Right atrium auricular region (tissue), 2 donors: ENCODE results near the gene CGB7. TPM values are rescaled to one million over a fixed set of nuclear protein-coding genes. Genes with fewer than 3 reads are reported as not detected.

Experiments used
- DNase-seq: peaks from one replicate; pipeline ENCODE4 v3.0.0-alpha.2; 2019; ENCODE audit warnings: low spot score
- H3K27ac ChIP-seq, 2 donors: fragments of 200-600 bp; sonication (generic); 1 replicate in 1 of 2; 2 replicates in 1 of 2; pipeline ENCODE4 v1.5.1; 2016 to 2019
- H3K27me3 ChIP-seq, 2 donors: fragments of 200-600 bp; sonication (generic); one replicate each; pipeline versions ENCODE4 v1.5.1 to v1.6.0; 2017 to 2019
- H3K36me3 ChIP-seq: fragments of 200-600 bp; sonication (generic); one replicate; pipeline ENCODE4 v1.5.1; 2016
- H3K4me1 ChIP-seq, 2 donors: fragments of 200-600 bp; sonication (generic); one replicate each; pipeline versions ENCODE4 v1.5.1 to v1.6.0; 2017 to 2019
- H3K4me3 ChIP-seq, 2 donors: fragments of 200-600 bp; sonication (generic); 1 replicate in 1 of 2; 2 replicates in 1 of 2; pipeline ENCODE4 v1.5.1; 2017 to 2019; ENCODE audit warnings: mild to moderate bottlenecking in 1 of 2, moderate library complexity in 1 of 2
- H3K9me3 ChIP-seq, 2 donors: fragments of 200-600 bp; sonication (generic); one replicate each; pipeline ENCODE4 v1.5.1; 2019
- total RNA-seq, 2 donors: library from RNA; depleted of rRNA; stranded (reverse); fragments of >200 nt; gene quantifications; one replicate each; pipeline ENCODE4 v1.1.0, GENCODE V29; 2016
- TF ChIP-seq, protein P1 (sequence below), 2 donors: fragments of 200-600 bp; sonication (generic); IDR thresholded peaks; one replicate each; pipeline ENCODE4 v1.5.1; 2019; ENCODE audit warnings: antibody characterized with exemption in 2 of 2

Gene CGB7
- total RNA-seq, 2 donors from 2014 or later = not detected

DNA sequence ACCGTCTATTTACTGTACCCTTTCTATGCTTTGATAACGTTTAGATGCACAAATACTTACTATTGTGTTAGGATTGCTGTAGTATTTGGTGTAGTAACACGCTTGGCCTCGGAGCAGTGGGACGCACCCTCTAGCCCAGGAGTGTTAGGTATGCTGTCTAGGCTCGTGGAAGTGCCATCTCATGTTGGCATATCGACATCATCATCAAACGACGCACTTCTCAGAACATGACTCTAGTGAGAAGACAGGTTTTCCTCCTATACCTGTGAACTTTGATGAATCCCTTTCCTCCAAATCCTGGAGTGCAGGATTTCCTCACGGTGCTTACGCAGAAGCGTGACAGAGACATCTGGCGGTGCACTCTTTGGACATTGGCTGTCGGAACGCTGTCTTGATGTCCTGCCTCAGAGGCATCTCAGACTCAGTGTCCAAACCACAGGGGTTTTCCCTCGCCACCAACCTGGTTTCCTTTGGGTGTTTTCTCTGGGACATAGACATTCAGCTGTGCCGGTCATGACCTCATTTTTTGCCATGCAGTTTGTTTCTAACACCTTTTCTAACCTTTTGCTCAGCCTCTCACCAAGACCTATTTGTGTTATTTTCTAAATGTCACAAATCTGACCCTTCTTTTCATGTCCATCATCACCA is 34.0 kb upstream of the CGB7 start:
- TF ChIP-seq, protein P1, sequence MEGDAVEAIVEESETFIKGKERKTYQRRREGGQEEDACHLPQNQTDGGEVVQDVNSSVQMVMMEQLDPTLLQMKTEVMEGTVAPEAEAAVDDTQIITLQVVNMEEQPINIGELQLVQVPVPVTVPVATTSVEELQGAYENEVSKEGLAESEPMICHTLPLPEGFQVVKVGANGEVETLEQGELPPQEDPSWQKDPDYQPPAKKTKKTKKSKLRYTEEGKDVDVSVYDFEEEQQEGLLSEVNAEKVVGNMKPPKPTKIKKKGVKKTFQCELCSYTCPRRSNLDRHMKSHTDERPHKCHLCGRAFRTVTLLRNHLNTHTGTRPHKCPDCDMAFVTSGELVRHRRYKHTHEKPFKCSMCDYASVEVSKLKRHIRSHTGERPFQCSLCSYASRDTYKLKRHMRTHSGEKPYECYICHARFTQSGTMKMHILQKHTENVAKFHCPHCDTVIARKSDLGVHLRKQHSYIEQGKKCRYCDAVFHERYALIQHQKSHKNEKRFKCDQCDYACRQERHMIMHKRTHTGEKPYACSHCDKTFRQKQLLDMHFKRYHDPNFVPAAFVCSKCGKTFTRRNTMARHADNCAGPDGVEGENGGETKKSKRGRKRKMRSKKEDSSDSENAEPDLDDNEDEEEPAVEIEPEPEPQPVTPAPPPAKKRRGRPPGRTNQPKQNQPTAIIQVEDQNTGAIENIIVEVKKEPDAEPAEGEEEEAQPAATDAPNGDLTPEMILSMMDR (IDR thresholded peaks at IDR 0.05) = no peak
- no peaks in the 10 kb centered on the region for H3K27me3 ChIP-seq
- peaks cover 71% of the 10 kb centered on the region for H3K36me3 ChIP-seq
- no peak overlapping the region for H3K4me3 ChIP-seq
- DNase-seq = no peak
- no peaks in the 10 kb centered on the region for H3K9me3 ChIP-seq
- H3K4me1 ChIP-seq = peaks cover 0 to 36% of the 10 kb centered on the region in 2 donors
- H3K27ac ChIP-seq = no peak overlapping the region

DNA sequence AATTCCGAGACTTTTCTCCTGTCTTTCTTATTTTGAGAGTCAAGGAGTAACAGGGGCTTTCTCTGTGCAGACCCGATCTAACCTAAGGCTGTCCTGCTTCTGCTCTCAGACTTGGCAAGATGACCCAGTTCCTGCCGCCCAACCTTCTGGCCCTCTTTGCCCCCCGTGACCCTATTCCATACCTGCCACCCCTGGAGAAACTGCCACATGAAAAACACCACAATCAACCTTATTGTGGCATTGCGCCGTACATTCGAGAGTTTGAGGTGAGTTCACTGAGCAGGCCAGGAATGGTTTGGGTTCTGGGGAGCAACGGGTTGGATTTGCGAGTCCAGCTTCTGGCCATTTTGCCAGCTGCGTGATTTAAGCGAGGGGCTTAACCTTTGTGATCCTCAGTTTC is 28.7 kb upstream of the CGB7 start:
- Histone ChIP-seq H3K4me1 (peaks cover 0 to 32% of the 10 kb centered on the region in 2 donors), H3K27ac (peak overlapping the region in 1 of 2 donors; percentile 85)
- no peak for DNase-seq

DNA sequence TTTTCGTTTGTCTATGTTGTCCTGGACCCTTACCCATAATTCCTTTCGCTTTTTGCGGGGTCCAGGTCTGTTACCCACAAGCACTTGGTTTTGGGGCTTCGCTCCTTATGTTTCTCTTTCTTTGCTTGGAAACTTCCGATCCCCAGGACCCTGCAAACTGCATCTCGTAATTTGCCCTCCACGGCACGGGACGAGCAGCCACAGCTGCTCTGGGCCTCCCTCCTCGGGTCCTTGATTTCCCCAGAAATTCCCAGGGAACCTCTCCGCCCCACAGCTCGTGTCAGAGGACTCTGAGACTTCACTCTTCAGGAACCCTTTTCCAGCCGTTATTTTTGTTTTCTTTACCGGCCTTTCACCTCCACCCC is 28.3 kb upstream of the CGB7 start:
- peaks cover 0 to 32% of the 10 kb centered on the region in 2 donors for H3K4me1 ChIP-seq
- DNase-seq = no peak

More for the DNA sequence above, 28.7 kb upstream of the CGB7 start:
- Histone ChIP-seq H3K4me3 (peak overlapping the region; percentile 83 to 94), H3K27me3 (no peaks in the 10 kb centered on the region), H3K36me3 (peaks cover 35% of the 10 kb centered on the region), H3K9me3 (no peaks in the 10 kb centered on the region)
- TF ChIP-seq, protein P1 (IDR thresholded peaks at IDR 0.05) = no peak

DNA sequence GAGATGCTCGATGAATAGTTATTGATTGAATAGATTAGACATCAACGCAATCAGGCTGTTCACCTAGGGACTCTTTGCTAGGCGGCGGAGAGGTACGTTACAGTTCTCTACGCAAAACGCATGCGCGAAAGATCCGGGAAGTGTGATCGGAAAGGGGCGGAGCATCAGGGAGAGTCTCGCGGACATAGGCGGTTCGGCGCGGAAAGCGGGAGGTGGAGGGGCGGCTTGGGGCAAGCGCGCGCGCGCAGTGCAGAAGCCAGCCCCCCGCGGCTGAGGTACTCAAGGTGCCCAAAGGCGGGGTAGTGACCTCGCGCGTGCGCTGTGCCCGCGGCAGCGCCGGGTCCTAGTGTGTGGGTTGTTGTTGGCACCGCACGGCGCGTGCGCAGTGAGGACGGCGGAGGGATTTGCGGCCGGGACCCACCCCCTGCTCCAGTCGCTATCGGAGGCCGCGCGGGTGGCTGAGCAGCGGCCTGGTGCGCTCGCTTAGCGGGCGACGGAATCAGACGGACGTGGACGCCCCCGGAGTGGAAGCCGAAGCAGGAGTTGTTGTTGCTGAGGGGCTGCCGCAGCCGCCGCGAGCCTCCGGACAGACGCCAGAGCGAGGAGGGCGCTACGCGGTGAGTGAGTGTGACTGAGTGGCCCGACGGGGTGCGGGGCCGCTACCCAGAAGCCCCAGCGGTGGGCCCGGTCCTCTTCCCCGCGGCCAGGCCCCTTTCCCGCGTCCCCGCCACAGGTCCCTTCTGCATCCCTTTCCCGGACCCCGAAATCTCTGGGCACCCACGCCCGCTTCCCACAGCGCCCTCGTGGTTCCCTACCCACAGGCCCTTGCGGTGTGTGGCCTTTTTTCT is 27.7 kb upstream of the CGB7 start, which contains the start of gene SNRNP70:
Gene SNRNP70, plus strand, starts transcription at position 432 of the 848 bp plus-strand sequence. CDS start 964 bp downstream, outside the sequence.
- peak; percentile 99 for DNase-seq
- TF ChIP-seq, protein P1 (IDR thresholded peaks at IDR 0.05) = peak in 1 of 2 donors; percentile 27
- H3K36me3 ChIP-seq = peaks cover 24% of the 10 kb centered on the region
- H3K27ac ChIP-seq = peak within 1 kb of the TSS; percentile 85 to 93
- peak within 1 kb of the TSS; percentile 83 to 94 for H3K4me3 ChIP-seq
- peaks cover 0 to 32% of the 10 kb centered on the region in 2 donors for H3K4me1 ChIP-seq
- H3K27me3 ChIP-seq = no peaks in the 10 kb centered on the region
- no peaks in the 10 kb centered on the region for H3K9me3 ChIP-seq

More for the DNA sequence above, 28.3 kb upstream of the CGB7 start:
- Histone ChIP-seq H3K27me3 (no peaks in the 10 kb centered on the region), H3K36me3 (peaks cover 30% of the 10 kb centered on the region), H3K4me3 (peak overlapping the region; percentile 83 to 94), H3K9me3 (no peaks in the 10 kb centered on the region), H3K27ac (peak overlapping the region; percentile 85 to 93)
- TF ChIP-seq, protein P1 (IDR thresholded peaks at IDR 0.05) = no peak

DNA sequence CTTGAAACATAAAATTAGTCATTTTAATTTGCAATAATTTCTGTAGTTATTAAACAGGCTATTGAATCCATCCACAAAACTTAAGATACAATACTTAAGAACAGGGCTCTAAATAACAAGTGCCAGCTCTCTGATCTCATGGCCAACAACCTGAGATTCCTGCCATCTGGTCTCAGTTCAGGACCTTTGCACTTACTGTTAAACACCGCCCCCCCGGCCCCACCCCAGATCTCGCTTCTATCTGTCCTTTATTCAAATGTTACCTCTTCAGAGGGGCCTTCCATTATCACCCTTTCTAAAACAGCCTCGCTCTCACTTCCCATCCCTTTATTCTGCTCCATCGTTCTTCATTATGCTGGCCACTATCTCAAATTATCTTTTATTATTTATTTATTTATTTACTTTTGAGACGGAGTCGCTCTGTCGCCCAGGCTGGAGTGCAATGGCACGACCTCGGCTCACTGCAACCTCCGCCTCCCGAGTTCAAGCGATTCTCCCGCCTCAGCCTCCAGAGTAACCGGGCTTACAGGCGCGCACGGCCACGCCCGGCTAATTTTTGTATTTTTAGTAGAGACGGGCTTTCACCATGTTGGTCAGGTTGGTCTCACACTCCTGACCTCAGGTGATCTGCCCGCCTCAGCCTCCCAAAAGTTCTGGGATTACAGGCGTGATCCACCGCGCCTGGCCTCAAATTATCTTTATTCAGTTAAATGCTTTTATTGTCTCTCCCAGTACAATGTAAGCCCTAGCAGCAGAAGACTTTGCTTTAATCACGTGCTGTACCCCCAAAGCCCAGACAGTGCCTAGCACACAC is 26.9 kb upstream of the CGB7 start:
- no peak for DNase-seq
- TF ChIP-seq, protein P1 (IDR thresholded peaks at IDR 0.05) = no peak
- Histone ChIP-seq H3K36me3 (peaks cover 16% of the 10 kb centered on the region), H3K4me1 (peaks cover 0 to 32% of the 10 kb centered on the region in 2 donors), H3K27ac (peak overlapping the region; percentile 85 to 93), H3K27me3 (no peaks in the 10 kb centered on the region), H3K4me3 (peak overlapping the region; percentile 83 to 94), H3K9me3 (no peaks in the 10 kb centered on the region)
